OCI-LY7 (cell line): ENCODE data around the gene ZDHHC4. TPM values are rescaled to one million over a fixed set of nuclear protein-coding genes. Genes with fewer than 3 reads are reported as not detected.

Source experiments
- BruUV-seq: library from RNA; stranded (reverse); fragments of 400-500 nt; replicated peaks from 2 replicates; lab custom pipeline; 2021; lab: Mats Ljungman, UMichigan
- CTCF ChIA-PET: fragments of 300-600 bp; sonication (Branson Sonifier 250); formaldehyde crosslinking; loops from one replicate; lab custom pipeline; 2022; ENCODE audit warnings: antibody characterized with exemption; ENCODE audit not compliant: unreplicated experiment; lab: Charles Lee
- POLR2A ChIA-PET: fragments of 300-600 bp; sonication (Branson Sonifier 250); formaldehyde crosslinking; loops from one replicate; lab custom pipeline; 2022; ENCODE audit warnings: antibody characterized with exemption; lab: Charles Lee
- DNase-seq: peaks from one replicate; pipeline ENCODE4 v3.0.0-alpha.2; 2015; ENCODE audit warnings: low spot score
- H2AFZ ChIP-seq: fragments of 200-600 bp; sonication (generic), shearing (Covaris generic); 2 replicates; pipeline ENCODE4 v1.6.1; 2014; ENCODE audit warnings: mild to moderate bottlenecking, antibody characterized with exemption, low read length, moderate library complexity
- H3K27ac ChIP-seq: fragments of 200-600 bp; sonication (generic); 2 replicates; pipeline ENCODE4 v1.5.1; 2014; ENCODE audit warnings: mixed run types, low read depth, mild to moderate bottlenecking, moderate library complexity, low read length, inconsistent platforms; ENCODE audit not compliant: poor library complexity, severe bottlenecking
- H3K36me3 ChIP-seq: fragments of 200-600 bp; sonication (generic); 2 replicates; pipeline ENCODE4 v1.6.1; 2014; ENCODE audit warnings: mild to moderate bottlenecking, antibody characterized with exemption, low read length, moderate library complexity, mixed read lengths; ENCODE audit not compliant: insufficient read depth
- H3K4me1 ChIP-seq: fragments of 200-600 bp; sonication (generic); 2 replicates; pipeline ENCODE4 v1.5.1; 2014; ENCODE audit warnings: mild to moderate bottlenecking, low read length; ENCODE audit not compliant: insufficient read depth, poor library complexity, severe bottlenecking
- H3K4me2 ChIP-seq: fragments of 200-600 bp; sonication (generic); 2 replicates; pipeline ENCODE4 v1.6.1; 2014; ENCODE audit warnings: mild to moderate bottlenecking, low read length
- H3K4me3 ChIP-seq: fragments of 200-600 bp; sonication (generic); 2 replicates; pipeline ENCODE4 v1.5.1; 2014; ENCODE audit warnings: mild to moderate bottlenecking, low read depth, low read length; ENCODE audit not compliant: poor library complexity, severe bottlenecking
- H3K79me2 ChIP-seq: fragments of 200-600 bp; sonication (generic); 2 replicates; pipeline ENCODE4 v1.6.1; 2016; ENCODE audit warnings: low read depth, mild to moderate bottlenecking, low read length, moderate library complexity, mixed read lengths; ENCODE audit not compliant: insufficient read depth
- H3K9me2 ChIP-seq: fragments of 200-600 bp; sonication (generic); 2 replicates; pipeline ENCODE4 v1.6.1; 2016; ENCODE audit warnings: mild to moderate bottlenecking, low read length, mixed read lengths; ENCODE audit not compliant: insufficient read depth
- H3K9me3 ChIP-seq: fragments of 200-600 bp; sonication (generic); 2 replicates; pipeline ENCODE4 v1.6.1; 2014; ENCODE audit warnings: mild to moderate bottlenecking, mixed run types, low read length, mixed read lengths
- H4K20me1 ChIP-seq: fragments of 200-600 bp; sonication (generic); 2 replicates; pipeline ENCODE4 v1.6.1; 2014; ENCODE audit warnings: mild to moderate bottlenecking, antibody characterized with exemption, low read length, moderate library complexity, mixed read lengths; ENCODE audit not compliant: insufficient read depth
- EZH2phosphoT487 ChIP-seq: fragments of 200-600 bp; sonication (generic); IDR thresholded peaks from 2 replicates; pipeline ENCODE4 v1.6.1; 2018; ENCODE audit warnings: low read depth, borderline replicate concordance, mild to moderate bottlenecking, mixed run types, antibody characterized with exemption, low read length, moderate library complexity, mixed read lengths
- intact Hi-C: fragments of 100-400 bp; cut with micrococcal nuclease; formaldehyde crosslinking; loops from one replicate; pipeline ENCODE4 v1.10.0; 2022; ENCODE audit not compliant: unreplicated experiment
- total RNA-seq, 2 experiments: library from RNA; depleted of rRNA in 1 of 2; stranded (reverse); fragments of >200 nt in 1 of 2; shearing (Covaris generic) in 1 of 2; gene quantifications; 2 replicates each; pipeline ENCODE4 v1.2.3, GENCODE V29; 2014 to 2022
- TF ChIP-seq, protein P1 (sequence below): fragments of 200-600 bp; sonication (generic); conservative IDR thresholded peaks from 2 replicates; pipeline ENCODE4 v1.5.1; 2014; ENCODE audit warnings: mild to moderate bottlenecking, antibody characterized with exemption, low read length, moderate library complexity, mixed read lengths

Gene ZDHHC4
- total RNA-seq, 2 experiments from 2014 or later: 76.4 to 92.7 TPM

DNA sequence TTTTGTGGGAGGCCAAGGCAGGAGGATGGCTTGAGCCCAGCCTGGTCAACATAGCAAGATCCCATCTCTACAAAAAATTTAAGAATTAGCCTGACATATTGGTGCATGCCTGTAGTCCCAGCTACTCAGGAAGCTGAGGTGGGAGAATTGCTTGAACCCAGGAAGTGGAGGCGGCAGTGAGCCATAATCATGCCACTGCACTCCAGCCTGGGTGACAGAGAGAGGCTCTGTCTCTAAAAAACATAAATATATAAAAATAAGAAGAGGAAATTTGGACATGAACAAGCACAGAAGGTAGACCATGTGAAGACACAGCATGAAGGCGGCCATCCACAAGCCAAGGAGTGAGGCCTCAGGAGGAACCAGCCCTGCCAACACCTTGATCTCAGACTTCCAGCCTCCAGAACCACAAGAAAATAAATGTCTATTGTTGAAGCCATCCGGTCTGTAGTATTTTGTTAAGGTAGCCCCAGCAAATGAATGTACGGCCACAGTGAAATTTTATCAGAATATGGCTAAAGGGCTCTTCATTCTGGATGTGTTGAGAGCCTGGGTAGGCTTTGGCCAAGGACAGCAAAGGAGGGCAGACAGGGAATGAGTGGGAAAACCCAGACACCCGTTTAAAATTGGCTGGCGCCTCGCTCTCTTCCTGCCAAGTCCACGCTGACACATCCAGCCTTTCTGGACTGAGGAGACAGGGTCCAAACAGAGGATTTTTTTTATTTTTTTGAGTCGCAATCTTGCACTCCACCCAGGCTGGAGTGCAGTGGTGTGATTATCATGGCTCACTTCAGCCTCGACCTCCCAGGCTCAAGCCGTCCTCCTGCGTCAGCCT is 13.1 kb upstream of the ZDHHC4 start:
- Histone ChIP-seq H4K20me1 (no peaks in the 10 kb centered on the region), H3K27ac (no peak overlapping the region), H3K9me2 (no peaks in the 10 kb centered on the region), H2AFZ (no peak overlapping the region), H3K79me2 (no peaks in the 10 kb centered on the region), H3K36me3 (no peaks in the 10 kb centered on the region), H3K4me2 (no peak overlapping the region), H3K4me3 (no peak overlapping the region), H3K9me3 (no peaks in the 10 kb centered on the region), H3K4me1 (peaks cover 8% of the 10 kb centered on the region)
- intact Hi-C loops: no loop called here
- no peak for DNase-seq
- ChIA-PET CTCF (no interaction called here), POLR2A (no interaction called here)
- TF ChIP-seq, protein P1, sequence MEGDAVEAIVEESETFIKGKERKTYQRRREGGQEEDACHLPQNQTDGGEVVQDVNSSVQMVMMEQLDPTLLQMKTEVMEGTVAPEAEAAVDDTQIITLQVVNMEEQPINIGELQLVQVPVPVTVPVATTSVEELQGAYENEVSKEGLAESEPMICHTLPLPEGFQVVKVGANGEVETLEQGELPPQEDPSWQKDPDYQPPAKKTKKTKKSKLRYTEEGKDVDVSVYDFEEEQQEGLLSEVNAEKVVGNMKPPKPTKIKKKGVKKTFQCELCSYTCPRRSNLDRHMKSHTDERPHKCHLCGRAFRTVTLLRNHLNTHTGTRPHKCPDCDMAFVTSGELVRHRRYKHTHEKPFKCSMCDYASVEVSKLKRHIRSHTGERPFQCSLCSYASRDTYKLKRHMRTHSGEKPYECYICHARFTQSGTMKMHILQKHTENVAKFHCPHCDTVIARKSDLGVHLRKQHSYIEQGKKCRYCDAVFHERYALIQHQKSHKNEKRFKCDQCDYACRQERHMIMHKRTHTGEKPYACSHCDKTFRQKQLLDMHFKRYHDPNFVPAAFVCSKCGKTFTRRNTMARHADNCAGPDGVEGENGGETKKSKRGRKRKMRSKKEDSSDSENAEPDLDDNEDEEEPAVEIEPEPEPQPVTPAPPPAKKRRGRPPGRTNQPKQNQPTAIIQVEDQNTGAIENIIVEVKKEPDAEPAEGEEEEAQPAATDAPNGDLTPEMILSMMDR: no peak
- TF ChIP-seq EZH2phosphoT487: no peak
- BruUV-seq: no TSS peak

GRCh38 chr7:6565655-6566054 is 11.6 kb upstream of the ZDHHC4 start:
- Histone ChIP-seq H3K27ac (no peak overlapping the region), H3K4me2 (no peak overlapping the region), H3K36me3 (no peaks in the 10 kb centered on the region), H3K9me2 (no peaks in the 10 kb centered on the region), H2AFZ (no peak overlapping the region), H4K20me1 (no peaks in the 10 kb centered on the region), H3K4me1 (peaks cover 8% of the 10 kb centered on the region), H3K9me3 (peaks cover 5% of the 10 kb centered on the region; the same call in 1 of the 2 replicates), H3K79me2 (no peaks in the 10 kb centered on the region), H3K4me3 (no peak overlapping the region)
- TF ChIP-seq EZH2phosphoT487: no peak
- TF ChIP-seq, protein P1: no peak
- DNase-seq: no peak
- ChIA-PET POLR2A (interaction anchor here (0.6 to 1.0 kb wide), 2 partner anchors 24 to 257 kb away, joined by 3 read pairs; partner anchors contain the start of gene INTS15), CTCF (no interaction called here)
- BruUV-seq: no TSS peak
- intact Hi-C loops: no loop called here

DNA sequence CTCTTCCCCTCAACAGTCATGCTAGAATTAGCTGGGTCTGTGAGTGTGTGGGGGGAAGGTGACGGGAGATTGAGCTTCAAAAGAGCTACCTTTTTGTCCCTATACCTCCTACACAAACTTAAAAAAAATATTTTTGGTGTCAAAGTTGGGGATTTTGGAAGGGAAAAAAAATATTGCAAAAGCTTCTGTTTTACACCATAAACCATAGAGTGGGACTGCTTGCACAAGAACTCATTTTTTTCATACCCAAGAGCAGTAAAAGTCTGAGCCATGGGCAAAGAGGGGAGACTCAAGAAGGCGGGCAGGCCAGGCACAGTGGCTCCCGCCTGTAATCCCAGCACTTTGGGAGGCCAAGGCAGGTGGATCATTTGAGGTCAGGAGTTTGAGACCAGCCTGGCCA is 9.4 kb upstream of the ZDHHC4 start:
- CTCF ChIA-PET: no interaction called here
- no peak overlapping the region for H3K27ac ChIP-seq
- H3K4me3 ChIP-seq: no peak overlapping the region
- no peaks in the 10 kb centered on the region for H3K79me2 ChIP-seq
- H3K36me3 ChIP-seq: no peaks in the 10 kb centered on the region
- TF ChIP-seq EZH2phosphoT487: no peak
- TF ChIP-seq, protein P1: no peak
- H3K9me2 ChIP-seq: no peaks in the 10 kb centered on the region
- H3K4me2 ChIP-seq: no peak overlapping the region
- H4K20me1 ChIP-seq: no peaks in the 10 kb centered on the region
- POLR2A ChIA-PET: interaction anchor here (0.5 to 1.5 kb wide), 4 partner anchors 8 to 54 kb away, joined by 3 to 4 read pairs (median 3); no protein-coding TSS in a partner anchor
- BruUV-seq: no TSS peak
- H3K9me3 ChIP-seq: peaks cover 5% of the 10 kb centered on the region; the same call in 1 of the 2 replicates
- peaks cover 8% of the 10 kb centered on the region for H3K4me1 ChIP-seq
- no peak overlapping the region; the same call in 1 of the 2 replicates for H2AFZ ChIP-seq
- no peak for DNase-seq
- intact Hi-C loops: no loop called here
